GM12878 (cell line): ENCODE measurements around the gene FALEC. TPM values are rescaled to one million over a fixed set of nuclear protein-coding genes. Genes with fewer than 3 reads are reported as not detected.
A peak's percentile ranks its signal among the peaks of the same experiment; 100 is the strongest.

Experiments
- ATF7 ChIP-seq: fragments of 450-650 bp; IDR thresholded peaks from 2 replicates; pipeline ENCODE4 v1.6.1; 2016; ENCODE audit warnings: low read depth, mild to moderate bottlenecking
- BMI1 ChIP-seq: fragments of 450-650 bp; IDR thresholded peaks from 2 replicates; pipeline ENCODE4 v1.6.1; 2016; ENCODE audit warnings: mild to moderate bottlenecking, moderate library complexity, borderline replicate concordance
- CBX5 ChIP-seq: sonication (generic); IDR thresholded peaks from 2 replicates; pipeline ENCODE4 v1.6.1; 2016; ENCODE audit warnings: low read depth, moderate library complexity, mild to moderate bottlenecking, inconsistent platforms
- CREM ChIP-seq: IDR thresholded peaks from 2 replicates; pipeline ENCODE4 v1.6.1; 2014; ENCODE audit warnings: antibody characterized with exemption, low read depth
- HDAC6 ChIP-seq: fragments of 200-600 bp; sonication (generic); IDR thresholded peaks from one replicate; pipeline ENCODE4 v1.8.0; 2017; ENCODE audit warnings: antibody characterized with exemption; ENCODE audit not compliant: unreplicated experiment
- IRF5 ChIP-seq: fragments of 450-650 bp; IDR thresholded peaks from 2 replicates; pipeline ENCODE4 v1.6.1; 2017; ENCODE audit warnings: borderline replicate concordance
- MEF2A ChIP-seq: IDR thresholded peaks from 2 replicates; pipeline ENCODE4 v1.6.1; 2011; ENCODE audit warnings: low read depth, mild to moderate bottlenecking, low read length, moderate library complexity; ENCODE audit not compliant: insufficient read depth
- MTA3 ChIP-seq: IDR thresholded peaks from 2 replicates; pipeline ENCODE4 v1.6.1; 2012; ENCODE audit warnings: low read length, inconsistent platforms, borderline replicate concordance
- NBN ChIP-seq: fragments of 450-650 bp; IDR thresholded peaks from 2 replicates; pipeline ENCODE4 v1.6.1; 2016
- NKRF ChIP-seq: fragments of 450-650 bp; conservative IDR thresholded peaks from 2 replicates; pipeline ENCODE4 v1.6.1; 2017; ENCODE audit warnings: mild to moderate bottlenecking, moderate library complexity
- NR2C1 ChIP-seq: fragments of 450-650 bp; IDR thresholded peaks from 2 replicates; pipeline ENCODE4 v1.6.1; 2017; ENCODE audit warnings: antibody characterized with exemption, mild to moderate bottlenecking, moderate library complexity
- PAX5 ChIP-seq: IDR thresholded peaks from 2 replicates; pipeline ENCODE4 v1.6.1; 2011; ENCODE audit warnings: low read depth, low read length, borderline replicate concordance
- POLR2A ChIP-seq: IDR thresholded peaks from 2 replicates; pipeline ENCODE4 v1.6.1; 2011; ENCODE audit warnings: low read depth, mild to moderate bottlenecking, low read length
- SP1 ChIP-seq: IDR thresholded peaks from one replicate; pipeline ENCODE4 v1.6.1; 2011; ENCODE audit warnings: low read depth, low read length
- STAT1 ChIP-seq: fragments of 450-650 bp; conservative IDR thresholded peaks from 2 replicates; pipeline ENCODE4 v1.6.1; 2014; ENCODE audit warnings: antibody characterized with exemption, mild to moderate bottlenecking
- TAF1 ChIP-seq: IDR thresholded peaks from 2 replicates; pipeline ENCODE4 v1.6.1; 2011; ENCODE audit warnings: mild to moderate bottlenecking, low read depth, low read length, borderline replicate concordance
- TCF12 ChIP-seq: IDR thresholded peaks from 2 replicates; pipeline ENCODE4 v1.6.1; 2011; ENCODE audit warnings: low read depth, mild to moderate bottlenecking, low read length
- TCF7 ChIP-seq: IDR thresholded peaks from 2 replicates; pipeline ENCODE4 v1.6.1; 2014; ENCODE audit warnings: antibody characterized with exemption, borderline replicate concordance
- YBX1 ChIP-seq: fragments of 450-650 bp; IDR thresholded peaks from 2 replicates; pipeline ENCODE4 v1.6.1; 2016; ENCODE audit warnings: antibody characterized with exemption
- ZNF207 ChIP-seq: fragments of 450-650 bp; IDR thresholded peaks from 2 replicates; pipeline ENCODE4 v1.6.1; 2014; ENCODE audit warnings: antibody characterized with exemption, mild to moderate bottlenecking, borderline replicate concordance
- ZNF274 ChIP-seq: IDR thresholded peaks from one replicate; pipeline ENCODE4 v1.8.0; 2011; ENCODE audit not compliant: insufficient read length, insufficient read depth
- ZNF592 ChIP-seq: fragments of 450-650 bp; IDR thresholded peaks from 2 replicates; pipeline ENCODE4 v1.6.1; 2017; ENCODE audit warnings: mild to moderate bottlenecking, moderate library complexity
- polyA plus RNA-seq, 11 experiments: library from polyadenylated mRNA; depleted of rRNA in 4 of 11; unstranded in 6 of 11; stranded (reverse) in 5 of 11; fragments of >200 nt; fragmentation: Nextera tagmentation in 4 of 11; fragmentation: Illumina TruSeq in 1 of 11; extraction: Ambion mirVana in 4 of 11; extraction: Trizol in 1 of 11; gene quantifications; 1 replicate in 1 of 11; 2 replicates in 10 of 11; pipeline versions ENCODE4 v1.2.1 to v1.2.3, GENCODE V29; 2011 to 2016; ENCODE audit warnings: inconsistent platforms in 2 of 11, missing spikeins in 2 of 11, low read depth in 1 of 11
- total RNA-seq, 4 experiments: library from RNA; depleted of rRNA in 3 of 4; stranded (reverse); fragments of >200 nt in 3 of 4; fragmentation: Illumina TruSeq in 1 of 4; extraction: Trizol in 1 of 4; gene quantifications; 2 replicates each; pipeline versions ENCODE4 v1.2.1 to v1.2.3, GENCODE V29; 2013 to 2021
- TF ChIP-seq, protein P1 (sequence below): IDR thresholded peaks from 2 replicates; pipeline ENCODE4 v1.6.1; 2011; ENCODE audit warnings: low read depth, mild to moderate bottlenecking, low read length, moderate library complexity, borderline replicate concordance; ENCODE audit errors: extremely low read depth
- TF ChIP-seq, protein P2 (sequence below): IDR thresholded peaks from 2 replicates; pipeline ENCODE4 v1.6.1; 2011; ENCODE audit warnings: borderline replicate concordance, low read depth, mild to moderate bottlenecking, moderate library complexity, low read length; ENCODE audit not compliant: insufficient read depth, poor library complexity, severe bottlenecking

FALEC gene
- total and polyA plus RNA-seq, 10 of the 15 experiments (the other 5 are each of a cell fraction or from before 2014, with no cell fraction given): 0.21 to 0.71 (median 0.32) TPM; not detected in 3

DNA sequence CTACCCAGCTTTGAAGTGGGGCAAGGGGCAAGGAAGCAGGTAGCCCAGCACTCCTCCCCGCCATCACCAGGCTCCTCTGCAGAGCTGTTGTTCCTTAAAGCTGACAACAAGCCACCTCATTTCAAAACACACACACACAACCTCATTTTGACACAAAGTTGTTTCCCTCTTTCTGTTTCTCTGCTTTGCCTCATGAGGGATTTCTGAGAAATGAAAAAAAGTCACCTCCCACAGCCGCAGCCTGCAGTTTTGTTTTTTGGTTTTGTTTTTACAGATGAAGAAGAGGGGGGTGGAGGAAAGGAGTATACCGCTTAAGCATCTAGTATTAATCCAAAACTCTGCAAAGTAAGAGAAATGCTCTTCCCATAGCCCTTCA, 51.8 kb downstream of the FALEC start (continued):
- TF ChIP-seq BMI1: no peak
- no peak for TF ChIP-seq NR2C1
- TF ChIP-seq, protein P1, sequence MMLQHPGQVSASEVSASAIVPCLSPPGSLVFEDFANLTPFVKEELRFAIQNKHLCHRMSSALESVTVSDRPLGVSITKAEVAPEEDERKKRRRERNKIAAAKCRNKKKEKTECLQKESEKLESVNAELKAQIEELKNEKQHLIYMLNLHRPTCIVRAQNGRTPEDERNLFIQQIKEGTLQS: no peak
- TF ChIP-seq NBN: peak; percentile 94
- peak; percentile 64 for TF ChIP-seq POLR2A
- peak; percentile 78 for TF ChIP-seq CREM
- TF ChIP-seq IRF5: no peak
- no peak for TF ChIP-seq TAF1
- TF ChIP-seq HDAC6: no peak
- peak; percentile 59; the same call in 1 of the 2 replicates for TF ChIP-seq PAX5
- TF ChIP-seq YBX1: no peak
- TF ChIP-seq, protein P2, sequence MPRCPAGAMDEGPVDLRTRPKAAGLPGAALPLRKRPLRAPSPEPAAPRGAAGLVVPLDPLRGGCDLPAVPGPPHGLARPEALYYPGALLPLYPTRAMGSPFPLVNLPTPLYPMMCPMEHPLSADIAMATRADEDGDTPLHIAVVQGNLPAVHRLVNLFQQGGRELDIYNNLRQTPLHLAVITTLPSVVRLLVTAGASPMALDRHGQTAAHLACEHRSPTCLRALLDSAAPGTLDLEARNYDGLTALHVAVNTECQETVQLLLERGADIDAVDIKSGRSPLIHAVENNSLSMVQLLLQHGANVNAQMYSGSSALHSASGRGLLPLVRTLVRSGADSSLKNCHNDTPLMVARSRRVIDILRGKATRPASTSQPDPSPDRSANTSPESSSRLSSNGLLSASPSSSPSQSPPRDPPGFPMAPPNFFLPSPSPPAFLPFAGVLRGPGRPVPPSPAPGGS: peak; percentile 42
- TF ChIP-seq ZNF207: no peak
- no peak for TF ChIP-seq ZNF274
- peak; percentile 72; the same call in 1 of the 2 replicates for TF ChIP-seq MEF2A
- peak; percentile 84 for TF ChIP-seq TCF7
- TF ChIP-seq STAT1: peak; percentile 73
- TF ChIP-seq CBX5: no peak
- 0 out of 2 replicates have a peak, but pooled peaks have one; percentile 11 for TF ChIP-seq NKRF
- no peak for TF ChIP-seq ZNF592
- TF ChIP-seq SP1: peak; percentile 40
- peak; percentile 87 for TF ChIP-seq ATF7
- TF ChIP-seq TCF12: 0 out of 2 replicates have a peak, but pooled peaks have one; percentile 42
- no peak for TF ChIP-seq MTA3
